NCI-H1436 treated with DMSO at 0.1 percent for 48 hours (cell line): ENCODE measurements around the gene CSTF3.

Experiments used
- DNase-seq: peaks from one replicate; lab custom pipeline; 2025; lab: John Stamatoyannopoulos, UW

CSTF3 gene

DNA sequence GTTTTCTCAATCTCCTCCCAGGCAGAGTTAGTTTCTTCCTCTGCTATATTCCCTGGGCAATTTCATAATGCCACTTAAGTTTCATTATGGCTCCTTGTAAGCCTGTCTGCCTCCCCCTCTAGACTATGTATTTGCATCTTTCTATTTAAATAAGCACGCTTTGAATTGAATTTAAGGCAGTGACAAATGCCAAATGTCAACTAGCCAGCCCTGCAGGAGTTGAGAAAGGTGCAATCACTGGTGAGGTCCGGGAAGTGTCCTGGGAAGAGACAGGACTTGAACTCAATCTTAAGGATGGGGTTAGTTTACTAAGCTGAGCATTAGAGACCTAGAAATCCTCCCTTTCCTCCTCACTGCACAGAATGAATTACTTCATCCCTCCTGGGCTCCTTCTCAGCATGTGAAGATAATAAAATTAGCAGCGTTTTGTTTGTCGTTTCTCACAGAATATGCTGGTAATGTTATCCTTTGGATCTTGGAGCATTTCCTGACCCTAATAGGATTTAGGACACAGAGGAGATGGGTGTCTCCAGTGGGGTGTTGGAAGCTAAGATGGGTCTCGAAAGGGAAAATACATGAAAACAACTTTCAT lies 120.3 kb downstream of the CSTF3 start:
- peak; percentile 6 for DNase-seq

- DNase-seq, result no peak
Observed at GRCh38 chr11:33040033-33040861, 121.0 kb downstream of the CSTF3 start.

- DNase-seq, result peak; percentile 54
Observed at GRCh38 chr11:33039274-33040032, 121.8 kb downstream of the CSTF3 start, which contains the start of gene TCP11L1. Gene TCP11L1, plus strand, starts transcription at chr11:33039572. Its CDS starts 4,202 bp downstream, at chr11:33043774.

GRCh38 chr11:33035011-33035410 lies 126.3 kb downstream of the CSTF3 start:
- no peak for DNase-seq
